BJ (cell line): Measurements from ENCODE around the gene ZBTB5. TPM values are rescaled to one million over a fixed set of nuclear protein-coding genes. Genes with fewer than 3 reads are reported as not detected.
"Not testable (repeated sequence)": the region's sequence is repeated elsewhere in the genome, so short reads cannot be mapped to it uniquely, and the experiment has no call there.

ENCODE experiments used
- CTCF ChIA-PET: fragments of 350-600 bp; formaldehyde crosslinking; extraction: SDS; loops from one replicate; lab custom pipeline; 2021; ENCODE audit warnings: antibody characterized with exemption, inconsistent platforms; lab: Yijun Ruan, JAX
- POLR2A ChIA-PET: fragments of 300-600 bp; sonication (Branson Sonifier 250); formaldehyde crosslinking; extraction: SDS; loops from one replicate; lab custom pipeline; 2021; ENCODE audit warnings: antibody characterized with exemption; lab: Charles Lee
- DNase-seq: peaks from one replicate; pipeline ENCODE4 v3.0.0-alpha.2; 2011; ENCODE audit warnings: low read depth
- H3K27me3 ChIP-seq: 2 replicates; pipeline ENCODE4 v1.6.0; 2011; ENCODE audit warnings: low read length; ENCODE audit not compliant: control insufficient read depth, insufficient read depth
- H3K36me3 ChIP-seq: 2 replicates; pipeline ENCODE4 v1.5.1; 2011; ENCODE audit warnings: low read length; ENCODE audit not compliant: control insufficient read depth, insufficient read depth
- H3K4me3 ChIP-seq: 2 replicates; pipeline ENCODE4 v1.5.1; 2011; ENCODE audit warnings: low read depth, mild to moderate bottlenecking, control low read depth, low read length
- CTCF ChIP-seq: IDR thresholded peaks from 2 replicates; pipeline ENCODE4 v1.5.1; 2011; ENCODE audit warnings: low read depth, mild to moderate bottlenecking, control low read depth, inconsistent platforms, low read length, moderate library complexity; ENCODE audit not compliant: insufficient read depth
- polyA minus RNA-seq: library from RNA; depleted of rRNA, polyadenylated mRNA; stranded (reverse); fragments of >200 nt; gene quantifications from 2 replicates; pipeline ENCODE4 v1.2.3, GENCODE V29; 2011; rRNA and poly(A)+ RNA removed
- polyA plus RNA-seq: library from polyadenylated mRNA; depleted of rRNA; stranded (reverse); fragments of >200 nt; gene quantifications from 2 replicates; pipeline ENCODE4 v1.2.3, GENCODE V29; 2011; rRNA removed

ZBTB5 gene
- polyA plus RNA-seq (11.6 and 12.6 TPM in 2 replicates), polyA minus RNA-seq (13.9 and 19.7 TPM in 2 replicates)

- no peak for TF ChIP-seq CTCF
- CTCF ChIA-PET = no interaction called here
- POLR2A ChIA-PET = interaction anchor here (0.6 kb wide), 1 partner anchor 73 kb away, joined by 6 read pairs; no protein-coding TSS in a partner anchor
- peak within 1 kb of the TSS; percentile 99 for H3K4me3 ChIP-seq
- peaks cover 1% of the 10 kb centered on the region; the same call in 1 of the 2 replicates for H3K36me3 ChIP-seq
- H3K27me3 ChIP-seq = no peaks in the 10 kb centered on the region
- DNase-seq = peak; percentile 100
Observed at GRCh38 chr9:37465249-37466036, at the start of gene ZBTB5. ZBTB5 (minus strand) TSS chr9:37465450; CDS start chr9:37442551, 22,899 bp downstream.

- H3K4me3 ChIP-seq = no peak overlapping the region
- POLR2A ChIA-PET = no interaction called here
- H3K36me3 ChIP-seq = peaks cover 15% of the 10 kb centered on the region
- CTCF ChIA-PET = no interaction called here
- DNase-seq = no peak
- H3K27me3 ChIP-seq = no peaks in the 10 kb centered on the region
- TF ChIP-seq CTCF = no peak
Observed at GRCh38 chr9:37514999-37515398, 49.7 kb upstream of the ZBTB5 start.

GRCh38 chr9:37514415-37514814 lies 49.2 kb upstream of the ZBTB5 start:
- POLR2A ChIA-PET, DNase-seq, H3K27me3 ChIP-seq, H3K4me3 ChIP-seq: not testable (repeated sequence)
- CTCF ChIA-PET = interaction anchor here (0.6 kb wide), 1 partner anchor 858 kb away, joined by 3 read pairs; no protein-coding TSS in a partner anchor
- peaks cover 15% of the 10 kb centered on the region for H3K36me3 ChIP-seq

GRCh38 chr9:37512437-37512836 lies 47.2 kb upstream of the ZBTB5 start:
- ChIA-PET POLR2A (no interaction called here), CTCF (no interaction called here)
- no peak for TF ChIP-seq CTCF
- no peak overlapping the region for H3K4me3 ChIP-seq
- no peaks in the 10 kb centered on the region for H3K27me3 ChIP-seq
- no peak for DNase-seq
- H3K36me3 ChIP-seq = peaks cover 6% of the 10 kb centered on the region

- CTCF ChIA-PET = interaction anchor here (1.3 to 1.6 kb wide), 2 partner anchors 9 to 10 kb away, joined by 3 to 6 read pairs; no protein-coding TSS in a partner anchor
Observed at GRCh38 chr9:37511016-37512010, 46.1 kb upstream of the ZBTB5 start.

GRCh38 chr9:37510053-37510452 lies 44.8 kb upstream of the ZBTB5 start:
- not testable (repeated sequence) for H3K27me3 ChIP-seq

More at GRCh38 chr9:37511016-37512010, 46.1 kb upstream of the ZBTB5 start:
- POLR2A ChIA-PET = no interaction called here
- H3K27me3 ChIP-seq = no peaks in the 10 kb centered on the region
- DNase-seq = no peak
- no peak overlapping the region for H3K4me3 ChIP-seq
- H3K36me3 ChIP-seq = peaks cover 6% of the 10 kb centered on the region
- TF ChIP-seq CTCF = 0 out of 2 replicates have a peak, but pooled peaks have one; percentile 17

More at GRCh38 chr9:37510053-37510452, 44.8 kb upstream of the ZBTB5 start:
- H3K36me3 ChIP-seq, DNase-seq, CTCF ChIA-PET, POLR2A ChIA-PET, H3K4me3 ChIP-seq: not testable (repeated sequence)
